22Rv1 (cell line): ENCODE results near the gene TNNI2.
"Not testable (repeated sequence)": the region's sequence is repeated elsewhere in the genome, so short reads cannot be mapped to it uniquely, and the experiment has no call there.

Experiments used
- CTCF ChIP-seq: fragments of 450-650 bp; IDR thresholded peaks from 2 replicates; pipeline ENCODE4 v1.5.1; 2017; ENCODE audit warnings: mild to moderate bottlenecking
- ZFX ChIP-seq: fragments of 450-650 bp; IDR thresholded peaks from 2 replicates; pipeline ENCODE4 v1.6.1; 2017; ENCODE audit warnings: antibody characterized with exemption, borderline replicate concordance

GRCh38 chr11:1886551-1886950, 47.8 kb downstream of the TNNI2 start:
- not testable (repeated sequence) for TF ChIP-seq CTCF, ZFX
